Right renal pelvis (tissue), 4 donors: ENCODE measurements around the gene MESP2. TPM values are rescaled to one million over a fixed set of nuclear protein-coding genes. Genes with fewer than 3 reads are reported as not detected.

Experiments used
- polyA plus RNA-seq, 4 donors: library from polyadenylated mRNA; unstranded; fragments of 120-200 nt; gene quantifications; one replicate each; pipeline ENCODE4 v1.2.1, GENCODE V29; 2013; ENCODE audit not compliant: insufficient read length in 4 of 4

MESP2 gene
- polyA plus RNA-seq, 4 donors = 0.18 to 0.80 (median 0.52) TPM

Other genes starting within 250 kb of the MESP2 start
- gene TICRR, start 200.9 kb upstream of the MESP2 start, polyA plus RNA-seq = 1 to 10 TPM; 8.6 to 9.8 (median 9.4) TPM
- 10 to 100 TPM in 3 of 4 donors, 1 to 10 TPM in 1; 9.7 to 13.4 (median 10.2) TPM for gene KIF7, start 120.9 kb upstream of the MESP2 start, polyA plus RNA-seq
- gene PLIN1, start 97.0 kb upstream of the MESP2 start, polyA plus RNA-seq = 1 to 10 TPM in 1 of 4 donors, under 1 TPM in 3; 0.68 to 1.3 (median 0.93) TPM
- 10 to 100 TPM; 16.3 to 22.1 (median 20.0) TPM for gene PEX11A, start 85.6 kb upstream of the MESP2 start, polyA plus RNA-seq
- 1 to 10 TPM; 2.1 to 3.1 (median 2.3) TPM for gene WDR93, start 85.5 kb upstream of the MESP2 start, polyA plus RNA-seq
- gene MESP1, start 25.1 kb upstream of the MESP2 start, polyA plus RNA-seq = 1 to 10 TPM in 3 of 4 donors, under 1 TPM in 1; 0.72 to 1.9 (median 1.2) TPM
- 100 to 1,000 TPM in 2 of 4 donors, 10 to 100 TPM in 2; 66.5 to 128 (median 98.2) TPM for gene ANPEP, start 38.5 kb downstream of the MESP2 start, polyA plus RNA-seq
- gene AP3S2, start 117.7 kb downstream of the MESP2 start, polyA plus RNA-seq = 10 to 100 TPM; 36.4 to 51.2 (median 40.2) TPM
- gene ARPIN, start 136.6 kb downstream of the MESP2 start, polyA plus RNA-seq = 10 to 100 TPM; 25.5 to 31.1 (median 29.7) TPM
- gene ZNF710, start 225.0 kb downstream of the MESP2 start, polyA plus RNA-seq = 10 to 100 TPM; 20.3 to 24.9 (median 23.0) TPM